Smooth muscle cell (in vitro differentiated cells): ENCODE measurements around the gene BBS4. TPM values are rescaled to one million over a fixed set of nuclear protein-coding genes. Genes with fewer than 3 reads are reported as not detected.

Experiments
- DNase-seq: peaks from one replicate; lab custom pipeline; 2025; ENCODE audit not compliant: unreplicated experiment; lab: John Stamatoyannopoulos, UW
- H2AFZ ChIP-seq: fragments of 200-600 bp; sonication (generic); 2 replicates; pipeline ENCODE4 v1.6.0; 2016; ENCODE audit warnings: antibody characterized with exemption, low read depth, mild to moderate bottlenecking
- H3F3A ChIP-seq: fragments of 200-600 bp; sonication (generic); 2 replicates; pipeline ENCODE4 v1.6.0; 2017; ENCODE audit warnings: antibody characterized with exemption, low read depth
- H3K27ac ChIP-seq: fragments of 200-600 bp; sonication (generic); 2 replicates; pipeline ENCODE4 v1.5.1; 2016; ENCODE audit warnings: low read depth, mild to moderate bottlenecking
- H3K27me3 ChIP-seq: fragments of 200-600 bp; sonication (generic); 2 replicates; pipeline ENCODE4 v1.6.1; 2016; ENCODE audit warnings: low read depth, mild to moderate bottlenecking
- H3K36me3 ChIP-seq: fragments of 200-600 bp; sonication (generic); 2 replicates; pipeline ENCODE4 v1.5.1; 2016; ENCODE audit warnings: low read depth
- H3K4me1 ChIP-seq: fragments of 200-600 bp; sonication (generic); 2 replicates; pipeline ENCODE4 v1.5.1; 2016; ENCODE audit warnings: low read depth
- H3K4me2 ChIP-seq: fragments of 200-600 bp; sonication (generic); 2 replicates; pipeline ENCODE4 v1.6.0; 2016; ENCODE audit warnings: mild to moderate bottlenecking
- H3K4me3 ChIP-seq: fragments of 200-600 bp; sonication (generic); 2 replicates; pipeline ENCODE4 v1.5.1; 2016; ENCODE audit warnings: mild to moderate bottlenecking
- H3K79me2 ChIP-seq: fragments of 200-600 bp; sonication (generic); 2 replicates; pipeline ENCODE4 v1.6.0; 2016; ENCODE audit warnings: low read depth, mild to moderate bottlenecking
- H3K9ac ChIP-seq: fragments of 200-600 bp; sonication (generic); 2 replicates; pipeline ENCODE4 v1.6.0; 2016; ENCODE audit warnings: low read depth
- H3K9me3 ChIP-seq: fragments of 200-600 bp; sonication (generic); replicated peaks from 2 replicates; pipeline ENCODE4 v1.5.1; 2016; ENCODE audit warnings: low read depth
- H4K20me1 ChIP-seq: fragments of 200-600 bp; sonication (generic); 2 replicates; pipeline ENCODE4 v1.6.0; 2016; ENCODE audit warnings: low read depth
- WGBS: methylation state at CpG from one replicate; pipeline ENCODE4 v1.1.7; 2016; ENCODE audit warnings: low lambda C conversion rate; 5-methylcytosine and 5-hydroxymethylcytosine counted together
- polyA plus RNA-seq: library from polyadenylated mRNA; unstranded; fragments of >200 nt; fragmentation: Nextera tagmentation; extraction: Ambion mirVana; gene quantifications from 2 replicates; pipeline ENCODE4 v1.2.1, GENCODE V29; 2016
- total RNA-seq: library from RNA; depleted of rRNA; stranded (reverse); fragments of >200 nt; gene quantifications from 2 replicates; pipeline ENCODE4 v1.2.3, GENCODE V29; 2014
- TF ChIP-seq, protein P1 (sequence below): fragments of 200-600 bp; sonication (generic); IDR thresholded peaks from 2 replicates; pipeline ENCODE4 v1.5.1; 2017; ENCODE audit warnings: borderline replicate concordance, mild to moderate bottlenecking, antibody characterized with exemption; ENCODE audit not compliant: insufficient read depth, poor library complexity, severe bottlenecking

Gene BBS4
- total and polyA plus RNA-seq, 2 experiments from 2014 or later, result 23.0 to 88.2 TPM

DNA sequence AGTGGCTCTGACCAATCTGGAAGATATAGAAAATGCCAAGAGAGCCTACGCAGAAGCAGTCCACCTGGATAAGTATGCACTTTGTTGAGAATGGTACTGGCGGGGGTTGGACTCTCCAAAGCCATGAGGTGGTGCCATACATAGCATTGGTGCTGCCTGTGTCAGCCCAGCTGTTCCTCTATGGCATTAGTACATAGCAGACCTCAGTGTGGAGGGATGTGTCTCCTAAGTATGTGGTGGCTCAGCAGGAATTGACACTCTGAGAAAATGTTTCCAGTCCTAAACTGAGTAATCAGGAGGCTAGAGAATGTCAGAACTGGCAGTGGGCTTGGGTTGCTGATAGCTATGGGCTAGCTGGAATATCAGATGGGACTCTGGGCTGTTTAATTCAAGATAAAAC is 49.1 kb downstream of the BBS4 start:
- Histone ChIP-seq H3K4me1 (no peaks in the 10 kb centered on the region), H3K27me3 (no peaks in the 10 kb centered on the region), H3K9ac (no peak overlapping the region), H3K9me3 (no peaks in the 10 kb centered on the region), H3K4me3 (no peak overlapping the region), H2AFZ (no peak overlapping the region), H3F3A (no peaks in the 10 kb centered on the region), H3K79me2 (no peaks in the 10 kb centered on the region), H3K4me2 (no peak overlapping the region), H4K20me1 (no peaks in the 10 kb centered on the region), H3K27ac (no peak overlapping the region), H3K36me3 (peaks cover 8% of the 10 kb centered on the region)
- TF ChIP-seq, protein P1, sequence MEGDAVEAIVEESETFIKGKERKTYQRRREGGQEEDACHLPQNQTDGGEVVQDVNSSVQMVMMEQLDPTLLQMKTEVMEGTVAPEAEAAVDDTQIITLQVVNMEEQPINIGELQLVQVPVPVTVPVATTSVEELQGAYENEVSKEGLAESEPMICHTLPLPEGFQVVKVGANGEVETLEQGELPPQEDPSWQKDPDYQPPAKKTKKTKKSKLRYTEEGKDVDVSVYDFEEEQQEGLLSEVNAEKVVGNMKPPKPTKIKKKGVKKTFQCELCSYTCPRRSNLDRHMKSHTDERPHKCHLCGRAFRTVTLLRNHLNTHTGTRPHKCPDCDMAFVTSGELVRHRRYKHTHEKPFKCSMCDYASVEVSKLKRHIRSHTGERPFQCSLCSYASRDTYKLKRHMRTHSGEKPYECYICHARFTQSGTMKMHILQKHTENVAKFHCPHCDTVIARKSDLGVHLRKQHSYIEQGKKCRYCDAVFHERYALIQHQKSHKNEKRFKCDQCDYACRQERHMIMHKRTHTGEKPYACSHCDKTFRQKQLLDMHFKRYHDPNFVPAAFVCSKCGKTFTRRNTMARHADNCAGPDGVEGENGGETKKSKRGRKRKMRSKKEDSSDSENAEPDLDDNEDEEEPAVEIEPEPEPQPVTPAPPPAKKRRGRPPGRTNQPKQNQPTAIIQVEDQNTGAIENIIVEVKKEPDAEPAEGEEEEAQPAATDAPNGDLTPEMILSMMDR, result no peak
- no peak for DNase-seq
- WGBS, result 100% methylated on average over 2 of the region's 2 CpGs

GRCh38 chr15:72737061-72737460 is 51.1 kb downstream of the BBS4 start:
- H4K20me1 ChIP-seq, result no peaks in the 10 kb centered on the region
- WGBS, result 89% methylated on average over 3 of the region's 3 CpGs
- DNase-seq, result no peak
- TF ChIP-seq, protein P1, result no peak
- H3K4me3 ChIP-seq, result no peak overlapping the region
- H3K27ac ChIP-seq, result no peak overlapping the region
- H3K79me2 ChIP-seq, result no peaks in the 10 kb centered on the region
- H3K36me3 ChIP-seq, result peaks cover 8% of the 10 kb centered on the region
- no peak overlapping the region for H3K9ac ChIP-seq
- no peaks in the 10 kb centered on the region for H3K4me1 ChIP-seq
- no peak overlapping the region for H3K4me2 ChIP-seq
- H3K27me3 ChIP-seq, result no peaks in the 10 kb centered on the region
- no peaks in the 10 kb centered on the region for H3K9me3 ChIP-seq
- no peak overlapping the region for H2AFZ ChIP-seq
- no peaks in the 10 kb centered on the region for H3F3A ChIP-seq

GRCh38 chr15:72737723-72738122 is 51.7 kb downstream of the BBS4 start:
- no peaks in the 10 kb centered on the region for H3K4me1 ChIP-seq
- no peak for DNase-seq
- H3K4me3 ChIP-seq, result no peak overlapping the region
- TF ChIP-seq, protein P1, result no peak
- H3K4me2 ChIP-seq, result no peak overlapping the region
- H3K9ac ChIP-seq, result no peak overlapping the region
- H4K20me1 ChIP-seq, result no peaks in the 10 kb centered on the region
- no peaks in the 10 kb centered on the region for H3K27me3 ChIP-seq
- 100% methylated on average over 1 of the region's 1 CpG for WGBS
- H3K9me3 ChIP-seq, result no peaks in the 10 kb centered on the region
- H3K27ac ChIP-seq, result no peak overlapping the region
- H3F3A ChIP-seq, result no peaks in the 10 kb centered on the region
- H2AFZ ChIP-seq, result no peak overlapping the region
- peaks cover 8% of the 10 kb centered on the region for H3K36me3 ChIP-seq
- no peaks in the 10 kb centered on the region for H3K79me2 ChIP-seq

DNA sequence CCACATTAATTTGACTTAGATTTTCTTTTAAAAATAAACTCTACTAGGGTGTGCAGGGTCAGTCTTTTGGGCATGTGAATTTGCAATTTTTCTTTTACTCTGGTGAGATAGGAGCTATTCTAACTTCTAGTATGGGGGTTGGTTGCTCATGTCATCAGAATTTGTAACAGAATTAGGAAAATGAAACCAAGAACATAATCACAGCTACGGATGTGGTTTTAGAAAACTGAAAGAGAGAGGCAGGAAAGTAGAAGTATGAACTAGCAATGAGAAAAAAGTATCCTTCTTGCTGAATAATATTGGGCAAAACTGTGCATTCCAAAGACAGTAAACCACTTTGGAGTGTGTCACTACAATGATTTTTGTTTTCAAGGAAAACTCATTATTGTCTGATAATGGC is 54.2 kb downstream of the BBS4 start:
- Histone ChIP-seq H3K4me1 (no peaks in the 10 kb centered on the region), H3K4me3 (no peak overlapping the region), H4K20me1 (no peaks in the 10 kb centered on the region), H3K79me2 (no peaks in the 10 kb centered on the region), H3K9ac (no peak overlapping the region), H3K36me3 (peaks cover 8% of the 10 kb centered on the region), H3F3A (no peaks in the 10 kb centered on the region), H3K27ac (no peak overlapping the region), H3K4me2 (no peak overlapping the region), H3K27me3 (no peaks in the 10 kb centered on the region), H2AFZ (no peak overlapping the region), H3K9me3 (no peaks in the 10 kb centered on the region)
- WGBS, result 89% methylated on average over 1 of the region's 1 CpG
- no peak for DNase-seq
- TF ChIP-seq, protein P1, result no peak
